ENCODE data around the gene GARIN1A. TPM values are rescaled to one million over a fixed set of nuclear protein-coding genes. Genes with fewer than 3 reads are reported as not detected.

GARIN1A gene
- total RNA-seq, 4 donors from 2014 or later: 0.25 to 1.5 (median 1.3) TPM

GRCh38 chr7:128666200-128666599 is 5.9 kb upstream of the GARIN1A start:
- no peak for ATAC-seq

GRCh38 chr7:128672927-128673517 is 930 bp downstream of the GARIN1A start:
- ATAC-seq: peak; percentile 34
- no peaks in the 10 kb centered on the region for H3K36me3 ChIP-seq
- H3K4me3 ChIP-seq: no peak overlapping the region
- TF ChIP-seq EP300 (IDR thresholded peaks at IDR 0.05) (no peak), POLR2AphosphoS5 (IDR thresholded peaks at IDR 0.05) (no peak), POLR2A (IDR thresholded peaks at IDR 0.05) (no peak), CTCF (IDR thresholded peaks at IDR 0.05) (peak in 3 of 4 experiments; percentile 22 to 54 (median 27))
- no peak overlapping the region for H3K27ac ChIP-seq
- no peaks in the 10 kb centered on the region for H3K9me3 ChIP-seq
- 7 to 8% methylated on average over 3 to 7 of the region's 7 CpGs for WGBS, 2 donors (ENCODE audit: low coverage in 1 of 2)
- peaks cover 0 to 24% (median 0%) of the 10 kb centered on the region in 3 donors for H3K4me1 ChIP-seq
- no peaks in the 10 kb centered on the region for H3K27me3 ChIP-seq

More at GRCh38 chr7:128666200-128666599, 5.9 kb upstream of the GARIN1A start:
- 46 to 57% methylated on average over 3 of the region's 8 CpGs for WGBS, 2 donors (ENCODE audit: low coverage in 1 of 2)
- H3K4me3 ChIP-seq: no peak overlapping the region
- H3K27me3 ChIP-seq: no peaks in the 10 kb centered on the region
- TF ChIP-seq POLR2AphosphoS5 (IDR thresholded peaks at IDR 0.05): no peak
- peak in 2 of 4 experiments; percentile 11 to 17 for TF ChIP-seq CTCF (IDR thresholded peaks at IDR 0.05)
- H3K4me1 ChIP-seq: no peaks in the 10 kb centered on the region
- H3K27ac ChIP-seq: no peak overlapping the region
- H3K36me3 ChIP-seq: no peaks in the 10 kb centered on the region
- H3K9me3 ChIP-seq: peaks cover 0 to 13% (median 0%) of the 10 kb centered on the region in 3 donors

- H3K9me3 ChIP-seq: no peaks in the 10 kb centered on the region
- 79 to 80% methylated on average over 5 to 6 of the region's 6 CpGs for WGBS, 2 donors (ENCODE audit: low coverage in 1 of 2)
- no peaks in the 10 kb centered on the region for H3K36me3 ChIP-seq
- no peak overlapping the region for H3K27ac ChIP-seq
- peaks cover 0 to 24% (median 0%) of the 10 kb centered on the region in 3 donors for H3K4me1 ChIP-seq
- H3K27me3 ChIP-seq: no peaks in the 10 kb centered on the region
- no peak for ATAC-seq
- no peak overlapping the region for H3K4me3 ChIP-seq
- TF ChIP-seq POLR2A (IDR thresholded peaks at IDR 0.05) (no peak), EP300 (IDR thresholded peaks at IDR 0.05) (no peak), CTCF (IDR thresholded peaks at IDR 0.05) (no peak), POLR2AphosphoS5 (IDR thresholded peaks at IDR 0.05) (no peak)
Observed at GRCh38 chr7:128673571-128673970, 1.5 kb downstream of the GARIN1A start.

- no peak overlapping the region for H3K27ac ChIP-seq
- peaks cover 0 to 10% of the 10 kb centered on the region in 2 donors for H3K36me3 ChIP-seq
- H3K9me3 ChIP-seq: no peaks in the 10 kb centered on the region
- ATAC-seq: no peak
- TF ChIP-seq CTCF (IDR thresholded peaks at IDR 0.05): no peak
- no peak for TF ChIP-seq EP300 (IDR thresholded peaks at IDR 0.05)
- TF ChIP-seq POLR2AphosphoS5 (IDR thresholded peaks at IDR 0.05): no peak
- TF ChIP-seq POLR2A (IDR thresholded peaks at IDR 0.05): no peak
- H3K4me3 ChIP-seq: no peak overlapping the region
- H3K27me3 ChIP-seq: no peaks in the 10 kb centered on the region
- H3K4me1 ChIP-seq: peaks cover 0 to 22% (median 0%) of the 10 kb centered on the region in 3 donors
- WGBS, 2 donors (ENCODE audit: low coverage in 1 of 2): 72 to 87% methylated on average over 3 to 4 of the region's 4 CpGs
Observed at GRCh38 chr7:128676665-128677064, 4.6 kb downstream of the GARIN1A start.

GRCh38 chr7:128679920-128680319 is 7.8 kb downstream of the GARIN1A start:
- ATAC-seq: no peak
- Histone ChIP-seq H3K27me3 (no peaks in the 10 kb centered on the region), H3K36me3 (peaks cover 0 to 28% of the 10 kb centered on the region in 2 donors), H3K4me1 (no peaks in the 10 kb centered on the region), H3K27ac (no peak overlapping the region), H3K4me3 (no peak overlapping the region), H3K9me3 (no peaks in the 10 kb centered on the region)
- TF ChIP-seq CTCF (IDR thresholded peaks at IDR 0.05) (no peak), POLR2A (IDR thresholded peaks at IDR 0.05) (no peak), EP300 (IDR thresholded peaks at IDR 0.05) (no peak)
- WGBS, 2 donors (ENCODE audit: low coverage in 1 of 2): 65 to 79% methylated on average over 3 to 5 of the region's 6 CpGs
